GM12872 (cell line): ENCODE data around the gene MSLN.

ENCODE experiments used
- CTCF ChIP-seq: IDR thresholded peaks from 3 replicates; pipeline ENCODE4 v1.5.1; 2011; ENCODE audit warnings: low read depth, mild to moderate bottlenecking, low read length, moderate library complexity; ENCODE audit not compliant: insufficient read depth

Gene MSLN

GRCh38 chr16:779561-779960 lies 19.0 kb downstream of the MSLN start:
- TF ChIP-seq CTCF = no peak

- TF ChIP-seq CTCF = no peak
These were observed 19.8 kb downstream of the MSLN start for GRCh38 chr16:780296-780695.

- TF ChIP-seq CTCF = no peak
These were observed 20.9 kb downstream of the MSLN start for GRCh38 chr16:781346-782010.

- TF ChIP-seq CTCF = no peak
These were observed 21.7 kb downstream of the MSLN start for GRCh38 chr16:782258-782657.

GRCh38 chr16:782766-783403 lies 22.4 kb downstream of the MSLN start:
- no peak for TF ChIP-seq CTCF

GRCh38 chr16:783404-784161 lies 23.0 kb downstream of the MSLN start:
- no peak for TF ChIP-seq CTCF

GRCh38 chr16:784431-784830 lies 23.9 kb downstream of the MSLN start:
- no peak for TF ChIP-seq CTCF
